ENCODE results near the gene RHBG. TPM values are rescaled to one million over a fixed set of nuclear protein-coding genes. Genes with fewer than 3 reads are reported as not detected.

The RHBG gene
- polyA plus RNA-seq, 1 donor (not counting 4 experiments of a cell fraction or from before 2014, with no cell fraction given), result not detected

DNA sequence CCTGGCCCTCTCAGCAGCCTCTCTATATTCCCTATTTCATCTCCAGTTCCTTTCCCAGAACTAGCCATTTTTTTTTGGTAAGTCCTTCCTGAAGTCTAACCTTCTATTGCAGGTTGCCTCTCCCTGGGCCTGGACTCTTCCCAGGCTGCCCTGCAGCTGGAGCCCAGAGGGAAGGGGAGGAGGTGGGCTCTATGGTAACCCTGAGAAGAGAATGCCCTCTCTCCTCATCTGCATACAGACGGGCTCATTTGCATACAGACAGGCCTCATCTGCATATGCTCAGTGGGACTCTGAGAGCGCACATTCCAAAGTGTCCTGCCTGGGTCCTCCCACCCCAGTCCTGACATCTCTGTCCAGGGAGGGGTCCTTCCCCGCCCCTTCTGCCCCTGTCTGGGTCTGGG, 32.7 kb downstream of the RHBG start:
- Histone ChIP-seq H3K4me2 (ENCODE audit: control insufficient read depth, extremely low read depth, insufficient read depth, low read depth, low read length) (no peak overlapping the region), H4K20me1 (ENCODE audit: control insufficient read depth, extremely low read depth, insufficient read depth, low read length) (no peaks in the 10 kb centered on the region), H3K9me3 (ENCODE audit: control insufficient read depth, low read depth, low read length) (no peaks in the 10 kb centered on the region), H3K9ac (ENCODE audit: control insufficient read depth, extremely low read depth, insufficient read depth, low read length) (no peak overlapping the region), H3K4me1 (ENCODE audit: control insufficient read depth, extremely low read depth, insufficient read depth, low read length) (no peaks in the 10 kb centered on the region), H3K4me3 (ENCODE audit: control insufficient read depth in 2 of 3, extremely low read depth in 1 of 3, insufficient read depth in 2 of 3, low read depth in 1 of 3, low read length in 3 of 3) (no peak overlapping the region), H3K36me3 (ENCODE audit: control insufficient read depth in 2 of 2, extremely low read depth in 1 of 2, insufficient read depth in 2 of 2, low read length in 2 of 2) (no peaks in the 10 kb centered on the region), H3K79me2 (ENCODE audit: control insufficient read depth, insufficient read depth, low read length) (no peaks in the 10 kb centered on the region), H2AFZ (ENCODE audit: control insufficient read depth, low read length) (no peak overlapping the region), H3K27me3 (ENCODE audit: control insufficient read depth, extremely low read depth, insufficient read depth, low read length) (peaks cover 25% of the 10 kb centered on the region), H3K9me1 (ENCODE audit: control insufficient read depth, extremely low read depth, insufficient read depth, low read length) (no peaks in the 10 kb centered on the region), H3K27ac (ENCODE audit: control insufficient read depth, insufficient read depth, low read length) (no peak overlapping the region)
- FAIRE-seq, result no peak
- TF ChIP-seq EZH2 (IDR thresholded peaks at IDR 0.05; ENCODE audit: low read length), result no peak
- TF ChIP-seq, protein P1, sequence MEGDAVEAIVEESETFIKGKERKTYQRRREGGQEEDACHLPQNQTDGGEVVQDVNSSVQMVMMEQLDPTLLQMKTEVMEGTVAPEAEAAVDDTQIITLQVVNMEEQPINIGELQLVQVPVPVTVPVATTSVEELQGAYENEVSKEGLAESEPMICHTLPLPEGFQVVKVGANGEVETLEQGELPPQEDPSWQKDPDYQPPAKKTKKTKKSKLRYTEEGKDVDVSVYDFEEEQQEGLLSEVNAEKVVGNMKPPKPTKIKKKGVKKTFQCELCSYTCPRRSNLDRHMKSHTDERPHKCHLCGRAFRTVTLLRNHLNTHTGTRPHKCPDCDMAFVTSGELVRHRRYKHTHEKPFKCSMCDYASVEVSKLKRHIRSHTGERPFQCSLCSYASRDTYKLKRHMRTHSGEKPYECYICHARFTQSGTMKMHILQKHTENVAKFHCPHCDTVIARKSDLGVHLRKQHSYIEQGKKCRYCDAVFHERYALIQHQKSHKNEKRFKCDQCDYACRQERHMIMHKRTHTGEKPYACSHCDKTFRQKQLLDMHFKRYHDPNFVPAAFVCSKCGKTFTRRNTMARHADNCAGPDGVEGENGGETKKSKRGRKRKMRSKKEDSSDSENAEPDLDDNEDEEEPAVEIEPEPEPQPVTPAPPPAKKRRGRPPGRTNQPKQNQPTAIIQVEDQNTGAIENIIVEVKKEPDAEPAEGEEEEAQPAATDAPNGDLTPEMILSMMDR (optimal IDR thresholded peaks at IDR 0.05 in 1 of 3, IDR thresholded peaks at IDR 0.05 in 1 of 3, conservative IDR thresholded peaks at IDR 0.05 in 1 of 3; ENCODE audit: extremely low read depth in 1 of 3, insufficient read depth in 2 of 3, low read length in 3 of 3), result no peak
- DNase-seq (ENCODE audit: low read depth, low spot score), result no peak
- dilution Hi-C loops (cut with MboI; ENCODE audit: extremely low pct_ligation_motif_present, low sequenced_read_pairs), result no loop called here

DNA sequence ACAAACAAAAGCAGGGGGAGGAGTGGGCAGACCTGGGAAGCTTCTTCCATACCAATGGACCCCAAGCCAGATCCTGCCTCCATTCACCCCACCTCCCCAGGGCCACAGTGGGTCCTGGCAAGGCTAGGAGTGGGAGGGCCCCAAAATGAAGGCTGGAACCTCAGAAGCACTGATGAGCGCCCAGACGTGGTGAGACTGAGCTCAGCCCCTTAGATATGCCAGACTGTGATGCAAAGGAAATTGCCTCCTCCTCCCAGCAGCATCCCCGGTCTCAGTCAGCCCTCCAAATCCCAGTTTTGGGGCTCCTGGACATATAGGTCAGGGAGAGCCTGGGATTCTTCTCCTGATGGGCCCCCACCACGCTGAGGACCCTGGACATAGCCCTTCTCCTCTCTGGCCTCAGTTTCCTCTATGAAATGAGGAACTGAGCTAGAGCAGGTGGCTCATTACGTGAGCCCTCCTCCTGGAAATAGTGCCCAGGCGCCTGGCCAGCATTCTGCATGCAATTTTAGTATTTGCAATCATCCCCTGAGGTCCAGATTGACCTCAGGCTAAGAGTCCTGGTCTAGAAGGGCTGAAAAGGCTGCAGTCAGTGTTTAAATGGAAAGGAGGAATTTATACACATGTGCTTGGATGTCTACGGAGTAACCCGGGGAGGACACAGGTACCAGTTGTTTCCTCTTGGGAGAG, 33.5 kb downstream of the RHBG start:
- H3K4me1 ChIP-seq (ENCODE audit: control insufficient read depth, extremely low read depth, insufficient read depth, low read length), result no peaks in the 10 kb centered on the region
- no peak for DNase-seq (ENCODE audit: low read depth, low spot score)
- H3K4me2 ChIP-seq (ENCODE audit: control insufficient read depth, extremely low read depth, insufficient read depth, low read depth, low read length), result no peak overlapping the region
- H3K36me3 ChIP-seq (ENCODE audit: control insufficient read depth in 2 of 2, extremely low read depth in 1 of 2, insufficient read depth in 2 of 2, low read length in 2 of 2), result no peaks in the 10 kb centered on the region
- H3K4me3 ChIP-seq (ENCODE audit: control insufficient read depth in 2 of 3, extremely low read depth in 1 of 3, insufficient read depth in 2 of 3, low read depth in 1 of 3, low read length in 3 of 3), result no peak overlapping the region
- no peak overlapping the region for H3K27ac ChIP-seq (ENCODE audit: control insufficient read depth, insufficient read depth, low read length)
- FAIRE-seq, result no peak
- H2AFZ ChIP-seq (ENCODE audit: control insufficient read depth, low read length), result no peak overlapping the region
- dilution Hi-C loops (cut with MboI; ENCODE audit: extremely low pct_ligation_motif_present, low sequenced_read_pairs), result no loop called here
- no peaks in the 10 kb centered on the region for H4K20me1 ChIP-seq (ENCODE audit: control insufficient read depth, extremely low read depth, insufficient read depth, low read length)
- H3K79me2 ChIP-seq (ENCODE audit: control insufficient read depth, insufficient read depth, low read length), result no peaks in the 10 kb centered on the region
- H3K27me3 ChIP-seq (ENCODE audit: control insufficient read depth, extremely low read depth, insufficient read depth, low read length), result peaks cover 27% of the 10 kb centered on the region
- H3K9me3 ChIP-seq (ENCODE audit: control insufficient read depth, low read depth, low read length), result no peaks in the 10 kb centered on the region
- no peak overlapping the region for H3K9ac ChIP-seq (ENCODE audit: control insufficient read depth, extremely low read depth, insufficient read depth, low read length)
- no peaks in the 10 kb centered on the region for H3K9me1 ChIP-seq (ENCODE audit: control insufficient read depth, extremely low read depth, insufficient read depth, low read length)
- TF ChIP-seq, protein P1 (optimal IDR thresholded peaks at IDR 0.05 in 1 of 3, IDR thresholded peaks at IDR 0.05 in 1 of 3, conservative IDR thresholded peaks at IDR 0.05 in 1 of 3; ENCODE audit: extremely low read depth in 1 of 3, insufficient read depth in 2 of 3, low read length in 3 of 3), result no peak
- TF ChIP-seq EZH2 (IDR thresholded peaks at IDR 0.05; ENCODE audit: low read length), result no peak

Measured in keratinocyte (primary cell).